IPS-20b (cell line): Measurements from ENCODE around the gene MYOG.

ENCODE experiments used
- H3K27ac ChIP-seq: one replicate; pipeline ENCODE4 v1.5.1; 2013; ENCODE audit warnings: low read length
- H3K27me3 ChIP-seq: 2 replicates; pipeline ENCODE4 v1.6.1; 2013; ENCODE audit warnings: mild to moderate bottlenecking, low read length, inconsistent platforms; ENCODE audit not compliant: insufficient read depth
- H3K36me3 ChIP-seq: 2 replicates; pipeline ENCODE4 v1.6.1; 2013; ENCODE audit warnings: low read depth, mild to moderate bottlenecking, inconsistent platforms, low read length, moderate library complexity; ENCODE audit not compliant: insufficient read depth
- H3K4me1 ChIP-seq: 2 replicates; pipeline ENCODE4 v1.6.1; 2013; ENCODE audit warnings: mild to moderate bottlenecking, control low read depth, inconsistent platforms, low read length, moderate library complexity; ENCODE audit not compliant: insufficient read depth
- H3K4me3 ChIP-seq: 2 replicates; pipeline ENCODE4 v1.5.1; 2013; ENCODE audit warnings: mild to moderate bottlenecking, low read length, inconsistent platforms
- H3K9ac ChIP-seq: 2 replicates; pipeline ENCODE4 v1.6.1; 2013; ENCODE audit warnings: low read depth, mild to moderate bottlenecking, inconsistent platforms, low read length, moderate library complexity
- H3K9me3 ChIP-seq: 2 replicates; pipeline ENCODE4 v1.6.1; 2013; ENCODE audit warnings: mild to moderate bottlenecking, low read depth, low read length, inconsistent platforms; ENCODE audit not compliant: insufficient read depth

The MYOG gene

GRCh38 chr1:203112475-203112874 is 26.7 kb upstream of the MYOG start:
- Histone ChIP-seq H3K9me3 (no peaks in the 10 kb centered on the region), H3K27ac (no peak overlapping the region), H3K4me3 (no peak overlapping the region), H3K4me1 (no peaks in the 10 kb centered on the region), H3K27me3 (peaks cover 23% of the 10 kb centered on the region), H3K9ac (no peak overlapping the region), H3K36me3 (no peaks in the 10 kb centered on the region)

- Histone ChIP-seq H3K27me3 (no peaks in the 10 kb centered on the region), H3K9me3 (no peaks in the 10 kb centered on the region), H3K36me3 (no peaks in the 10 kb centered on the region), H3K4me1 (no peaks in the 10 kb centered on the region), H3K4me3 (no peak overlapping the region), H3K27ac (no peak overlapping the region), H3K9ac (no peak overlapping the region)
Measured at GRCh38 chr1:203104789-203105390, 19.1 kb upstream of the MYOG start.

GRCh38 chr1:203103829-203104495 is 18.1 kb upstream of the MYOG start:
- no peak overlapping the region for H3K4me3 ChIP-seq
- no peaks in the 10 kb centered on the region for H3K27me3 ChIP-seq
- no peak overlapping the region for H3K9ac ChIP-seq
- H3K9me3 ChIP-seq = no peaks in the 10 kb centered on the region
- H3K36me3 ChIP-seq = no peaks in the 10 kb centered on the region
- H3K4me1 ChIP-seq = no peaks in the 10 kb centered on the region
- H3K27ac ChIP-seq = no peak overlapping the region

- H3K27ac ChIP-seq = no peak overlapping the region
- no peaks in the 10 kb centered on the region for H3K27me3 ChIP-seq
- H3K36me3 ChIP-seq = no peaks in the 10 kb centered on the region
- H3K9ac ChIP-seq = no peak overlapping the region
- no peak overlapping the region for H3K4me3 ChIP-seq
- no peaks in the 10 kb centered on the region for H3K9me3 ChIP-seq
- H3K4me1 ChIP-seq = no peaks in the 10 kb centered on the region
Measured at GRCh38 chr1:203103216-203103615, 17.4 kb upstream of the MYOG start.

GRCh38 chr1:203101813-203102634 is 16.2 kb upstream of the MYOG start:
- H3K4me3 ChIP-seq = no peak overlapping the region
- no peaks in the 10 kb centered on the region for H3K27me3 ChIP-seq
- H3K9ac ChIP-seq = no peak overlapping the region
- no peak overlapping the region for H3K27ac ChIP-seq
- no peaks in the 10 kb centered on the region for H3K9me3 ChIP-seq
- no peaks in the 10 kb centered on the region for H3K4me1 ChIP-seq
- no peaks in the 10 kb centered on the region for H3K36me3 ChIP-seq

GRCh38 chr1:203100516-203100869 is 14.7 kb upstream of the MYOG start:
- Histone ChIP-seq H3K27me3 (no peaks in the 10 kb centered on the region), H3K36me3 (no peaks in the 10 kb centered on the region), H3K27ac (no peak overlapping the region), H3K4me3 (no peak overlapping the region), H3K9me3 (peaks cover 6% of the 10 kb centered on the region), H3K9ac (no peak overlapping the region), H3K4me1 (no peaks in the 10 kb centered on the region)

- Histone ChIP-seq H3K4me3 (no peak overlapping the region), H3K27me3 (no peaks in the 10 kb centered on the region), H3K36me3 (no peaks in the 10 kb centered on the region), H3K4me1 (no peaks in the 10 kb centered on the region), H3K9me3 (peaks cover 11% of the 10 kb centered on the region), H3K9ac (no peak overlapping the region), H3K27ac (no peak overlapping the region)
Measured at GRCh38 chr1:203099805-203100515, 14.1 kb upstream of the MYOG start.

- H3K9ac ChIP-seq = no peak overlapping the region
- H3K4me3 ChIP-seq = no peak overlapping the region
- H3K4me1 ChIP-seq = no peaks in the 10 kb centered on the region
- H3K27me3 ChIP-seq = no peaks in the 10 kb centered on the region
- no peak overlapping the region for H3K27ac ChIP-seq
- H3K9me3 ChIP-seq = peaks cover 19% of the 10 kb centered on the region
- H3K36me3 ChIP-seq = no peaks in the 10 kb centered on the region
Measured at GRCh38 chr1:203098914-203099520, 13.2 kb upstream of the MYOG start.

GRCh38 chr1:203098445-203098844 is 12.6 kb upstream of the MYOG start:
- H3K36me3 ChIP-seq = no peaks in the 10 kb centered on the region
- H3K27ac ChIP-seq = no peak overlapping the region
- H3K9ac ChIP-seq = no peak overlapping the region
- H3K9me3 ChIP-seq = peaks cover 19% of the 10 kb centered on the region
- H3K4me3 ChIP-seq = no peak overlapping the region
- H3K27me3 ChIP-seq = no peaks in the 10 kb centered on the region
- no peaks in the 10 kb centered on the region for H3K4me1 ChIP-seq

- H3K4me1 ChIP-seq = no peaks in the 10 kb centered on the region
- H3K27ac ChIP-seq = no peak overlapping the region
- no peak overlapping the region for H3K9ac ChIP-seq
- H3K9me3 ChIP-seq = peaks cover 19% of the 10 kb centered on the region
- no peak overlapping the region for H3K4me3 ChIP-seq
- no peaks in the 10 kb centered on the region for H3K27me3 ChIP-seq
- H3K36me3 ChIP-seq = no peaks in the 10 kb centered on the region
Measured at GRCh38 chr1:203097001-203097400, 11.2 kb upstream of the MYOG start.

GRCh38 chr1:203096566-203096965 is 10.8 kb upstream of the MYOG start:
- Histone ChIP-seq H3K4me3 (no peak overlapping the region), H3K9ac (no peak overlapping the region), H3K27ac (no peak overlapping the region), H3K36me3 (no peaks in the 10 kb centered on the region), H3K9me3 (peaks cover 19% of the 10 kb centered on the region), H3K27me3 (no peaks in the 10 kb centered on the region), H3K4me1 (no peaks in the 10 kb centered on the region)
